Progenitor cell of endocrine pancreas (in vitro differentiated cells): ENCODE measurements around the gene KCNK3. TPM values are rescaled to one million over a fixed set of nuclear protein-coding genes. Genes with fewer than 3 reads are reported as not detected.

Experiments
- DNase-seq: peaks from one replicate; pipeline ENCODE4 v3.0.0; 2021; ENCODE audit warnings: low spot score; ENCODE audit not compliant: unreplicated experiment
- H3K27ac Mint-ChIP-seq: 2 replicates; pipeline ENCODE4 v1.8.0; 2021; ENCODE audit warnings: mild to moderate bottlenecking, moderate library complexity, mixed read lengths
- H3K27me3 Mint-ChIP-seq: 2 replicates; pipeline ENCODE4 v1.8.0; 2021; ENCODE audit warnings: mixed read lengths
- H3K36me3 Mint-ChIP-seq: 2 replicates; pipeline ENCODE4 v1.8.0; 2022; ENCODE audit warnings: mixed read lengths; ENCODE audit not compliant: insufficient read depth
- H3K4me1 Mint-ChIP-seq: 2 replicates; pipeline ENCODE4 v1.8.0; 2021; ENCODE audit warnings: low read depth, mixed read lengths
- H3K4me3 Mint-ChIP-seq: 2 replicates; pipeline ENCODE4 v1.8.0; 2021; ENCODE audit warnings: low read depth, mild to moderate bottlenecking, moderate library complexity, mixed read lengths
- H3K9me3 Mint-ChIP-seq: 2 replicates; pipeline ENCODE4 v1.8.0; 2021; ENCODE audit warnings: low read depth, mixed read lengths
- CTCF ChIP-seq: fragments of 200-600 bp; sonication (generic); IDR thresholded peaks from one replicate; pipeline ENCODE4 v1.5.0; 2021; ENCODE audit warnings: antibody characterized with exemption, mild to moderate bottlenecking; ENCODE audit not compliant: unreplicated experiment
- total RNA-seq: library from RNA; stranded (reverse); gene quantifications from 2 replicates; pipeline ENCODE4 v1.2.1, GENCODE V29; 2021

The KCNK3 gene
- total RNA-seq, 1 donor from 2014 or later, result 1.5 TPM

- peak overlapping the region; percentile 44 for H3K27ac Mint-ChIP-seq
- H3K36me3 Mint-ChIP-seq, result no peaks in the 10 kb centered on the region
- no peak overlapping the region for H3K4me3 Mint-ChIP-seq
- peaks cover 31% of the 10 kb centered on the region for H3K27me3 Mint-ChIP-seq
- DNase-seq, result no peak
- TF ChIP-seq CTCF, result no peak
- H3K9me3 Mint-ChIP-seq, result no peaks in the 10 kb centered on the region
- H3K4me1 Mint-ChIP-seq, result no peaks in the 10 kb centered on the region
Measured at GRCh38 chr2:26715528-26716270, 23.2 kb downstream of the KCNK3 start.

- Mint-ChIP-seq H3K27ac (peak overlapping the region; percentile 44), H3K36me3 (no peaks in the 10 kb centered on the region), H3K4me1 (peaks cover 1% of the 10 kb centered on the region), H3K27me3 (peaks cover 26% of the 10 kb centered on the region), H3K4me3 (no peak overlapping the region), H3K9me3 (no peaks in the 10 kb centered on the region)
- TF ChIP-seq CTCF, result no peak
- DNase-seq, result no peak
Measured at GRCh38 chr2:26716340-26716739, 23.8 kb downstream of the KCNK3 start.

- H3K36me3 Mint-ChIP-seq, result no peaks in the 10 kb centered on the region
Measured at GRCh38 chr2:26716769-26717168, 24.2 kb downstream of the KCNK3 start.

GRCh38 chr2:26717362-26717761, 24.8 kb downstream of the KCNK3 start:
- DNase-seq, result no peak
- H3K36me3 Mint-ChIP-seq, result no peaks in the 10 kb centered on the region
- H3K4me1 Mint-ChIP-seq, result peaks cover 6% of the 10 kb centered on the region
- no peak overlapping the region for H3K4me3 Mint-ChIP-seq
- no peak for TF ChIP-seq CTCF
- H3K27ac Mint-ChIP-seq, result no peak overlapping the region
- no peaks in the 10 kb centered on the region for H3K9me3 Mint-ChIP-seq
- H3K27me3 Mint-ChIP-seq, result peaks cover 20% of the 10 kb centered on the region

More at GRCh38 chr2:26716769-26717168, 24.2 kb downstream of the KCNK3 start:
- Mint-ChIP-seq H3K27me3 (peaks cover 25% of the 10 kb centered on the region), H3K4me3 (no peak overlapping the region), H3K4me1 (peaks cover 5% of the 10 kb centered on the region), H3K27ac (no peak overlapping the region), H3K9me3 (no peaks in the 10 kb centered on the region)
- no peak for DNase-seq
- no peak for TF ChIP-seq CTCF

GRCh38 chr2:26718949-26719686, 26.6 kb downstream of the KCNK3 start:
- peaks cover 6% of the 10 kb centered on the region for H3K4me1 Mint-ChIP-seq
- DNase-seq, result no peak
- no peak for TF ChIP-seq CTCF
- no peak overlapping the region for H3K27ac Mint-ChIP-seq
- no peaks in the 10 kb centered on the region for H3K9me3 Mint-ChIP-seq
- H3K36me3 Mint-ChIP-seq, result no peaks in the 10 kb centered on the region
- H3K4me3 Mint-ChIP-seq, result no peak overlapping the region
- peaks cover 14% of the 10 kb centered on the region for H3K27me3 Mint-ChIP-seq
